AG09319 (cell line): ENCODE data around the gene EEF2KMT.
"Not testable (repeated sequence)": the region's sequence is repeated elsewhere in the genome, so short reads cannot be mapped to it uniquely, and the experiment has no call there.

Source experiments
- DNase-seq: peaks from one replicate; pipeline ENCODE4 v3.0.0-alpha.2; 2010; ENCODE audit warnings: low read depth; ENCODE audit errors: extremely low read depth
- TF ChIP-seq, protein P1 (sequence below): IDR thresholded peaks from 2 replicates; pipeline ENCODE4 v1.5.1; 2011; ENCODE audit warnings: low read depth, mild to moderate bottlenecking, inconsistent platforms, low read length, moderate library complexity

EEF2KMT gene

DNA sequence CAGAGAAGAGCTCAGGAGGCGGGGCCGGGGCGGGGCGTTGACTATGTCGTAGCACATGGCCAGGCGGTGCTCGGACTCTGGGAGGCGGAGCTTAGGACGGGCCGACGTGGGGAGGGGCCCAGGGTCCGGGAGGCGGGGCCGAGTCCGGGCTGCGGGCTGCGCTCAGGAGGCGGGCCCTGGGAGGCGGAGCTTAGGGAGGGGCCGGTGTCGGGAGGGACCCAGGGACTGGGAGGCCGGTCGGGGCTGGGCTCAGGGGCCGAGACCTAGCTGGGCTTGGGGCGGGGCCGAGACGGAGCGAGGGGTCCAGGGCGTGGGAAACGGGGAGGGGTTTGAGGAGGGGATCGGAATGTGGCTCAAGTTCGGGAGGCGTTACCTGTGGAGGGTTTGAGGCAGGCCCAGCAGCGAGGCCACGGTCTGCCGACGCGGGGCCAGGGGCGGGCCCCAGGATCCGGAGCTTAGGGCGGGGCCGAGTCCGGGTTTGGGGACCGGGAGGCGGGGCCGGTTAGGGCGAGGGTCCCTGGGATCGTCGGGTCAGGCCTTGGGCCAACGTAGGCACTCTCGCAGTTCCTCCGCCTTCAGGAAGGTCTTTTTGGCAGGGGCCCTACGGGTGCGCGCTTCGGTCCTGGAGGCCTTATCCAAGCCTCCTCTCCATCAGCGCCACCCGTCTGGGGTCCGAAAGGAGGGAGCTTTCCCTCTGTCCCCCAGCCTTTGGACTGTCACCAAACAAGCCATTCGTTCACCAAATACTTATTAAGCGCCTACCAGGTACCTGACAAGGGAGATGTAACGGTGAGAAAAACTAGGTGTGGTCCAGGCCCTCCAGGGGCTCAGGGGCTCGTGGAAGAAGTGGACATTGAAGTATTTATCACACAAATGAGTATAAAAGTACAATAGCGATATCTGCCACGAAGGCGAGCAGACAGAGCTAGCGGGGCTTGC, 895 bp upstream of the EEF2KMT start:
- DNase-seq: peak; percentile 16

DNA sequence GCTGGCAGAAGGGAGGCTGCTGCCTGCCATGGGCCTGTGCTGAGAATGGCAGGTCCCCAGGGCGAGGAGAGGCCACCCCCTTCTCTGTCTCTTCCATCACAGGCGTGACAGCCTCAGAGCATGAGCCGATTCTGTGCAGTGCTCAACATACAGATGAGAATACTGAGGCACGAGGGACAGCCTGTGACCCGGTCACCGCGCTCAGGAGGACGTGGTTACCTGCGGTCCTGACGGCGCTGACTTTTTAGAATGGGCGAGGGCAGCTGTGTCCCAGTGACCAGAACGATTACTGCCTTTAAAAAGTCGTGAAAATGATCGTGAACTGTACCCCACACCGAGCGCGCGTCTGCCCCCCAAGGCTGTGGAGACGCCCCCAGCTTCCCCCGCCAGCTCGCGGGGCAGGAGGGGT, 530 bp downstream of the EEF2KMT start:
- DNase-seq: not testable (repeated sequence)

DNA sequence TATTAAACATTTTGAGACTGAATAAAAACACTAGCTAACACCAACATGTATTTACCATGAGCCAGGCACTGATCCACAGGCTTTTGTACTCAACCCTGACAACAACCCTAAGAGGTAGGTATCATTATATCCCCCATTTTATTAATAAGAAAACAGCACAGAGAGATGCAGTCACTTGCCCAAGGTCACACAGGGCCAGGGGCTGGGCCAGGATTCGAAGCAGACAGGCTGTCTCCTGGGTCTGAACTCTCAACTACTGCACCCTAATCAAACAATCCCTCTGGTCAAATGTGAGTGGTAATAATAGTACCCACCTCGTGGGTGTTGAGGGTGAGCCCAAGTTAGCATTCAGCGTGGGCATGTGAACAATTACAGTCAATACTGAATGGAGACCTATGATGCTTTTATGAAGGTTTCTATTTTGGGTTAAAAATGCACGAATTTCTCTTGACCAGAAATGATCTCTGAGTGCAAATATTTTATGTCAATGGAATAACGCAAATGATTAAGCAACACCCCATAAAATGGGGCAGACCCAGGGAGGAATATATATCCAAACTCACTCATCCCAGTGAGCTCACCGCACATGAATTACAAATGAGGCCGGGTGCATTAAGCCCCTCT, 1.0 kb downstream of the EEF2KMT start:
- not testable (repeated sequence) for DNase-seq

DNA sequence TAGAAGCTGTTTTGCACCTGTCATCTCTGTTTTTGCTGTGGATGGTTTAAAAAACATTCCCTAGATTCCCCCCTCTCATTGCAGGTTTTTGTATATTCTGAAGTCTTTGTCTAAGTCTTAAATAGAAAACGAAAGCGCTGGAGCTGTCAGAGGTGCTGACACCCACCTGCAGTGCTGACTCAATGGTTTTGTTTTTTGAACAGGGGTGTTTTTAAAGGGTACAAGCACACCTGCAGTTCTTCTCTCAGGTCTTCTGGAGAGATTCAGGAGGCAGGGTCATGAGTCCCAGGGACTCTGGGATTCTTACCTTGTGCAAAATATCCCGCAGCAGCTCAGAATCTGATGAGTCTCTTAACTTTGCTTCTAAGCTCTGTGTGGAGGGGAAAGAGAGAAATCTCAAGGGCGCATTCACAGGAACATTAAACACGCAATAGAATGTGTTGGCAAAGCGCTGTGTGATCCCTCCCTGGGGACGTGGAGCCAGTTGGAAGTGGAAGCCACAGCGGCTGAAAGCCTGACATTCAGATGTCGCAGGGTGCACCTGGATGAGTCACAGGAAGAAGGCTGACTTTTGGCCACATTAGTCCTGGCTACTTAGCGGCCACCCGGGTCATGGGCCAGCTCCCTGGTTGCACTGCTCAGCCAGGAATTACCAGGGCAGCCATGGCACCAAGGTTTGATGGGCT, 2.3 kb downstream of the EEF2KMT start:
- DNase-seq: not testable (repeated sequence)

DNA sequence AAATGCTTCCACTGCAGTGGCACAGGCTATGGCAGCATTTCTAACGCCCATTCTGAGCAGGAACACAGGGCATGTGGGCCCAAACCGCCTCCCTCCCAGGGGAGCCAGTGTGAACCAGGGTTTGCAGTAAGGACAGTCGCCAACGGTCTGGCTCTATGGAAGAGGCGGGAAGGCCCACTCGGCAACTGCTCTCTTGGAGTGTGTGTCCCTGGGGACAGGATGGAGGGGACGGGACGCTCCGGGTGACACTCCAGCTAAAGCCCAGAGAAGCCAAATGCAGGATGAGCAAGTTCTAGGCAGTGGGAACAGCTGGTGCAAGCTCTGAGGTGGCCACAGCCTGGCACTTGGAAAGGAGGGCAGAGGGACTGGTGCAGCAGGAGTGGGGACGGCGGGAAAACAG, 3.8 kb downstream of the EEF2KMT start:
- not testable (repeated sequence) for DNase-seq

DNA sequence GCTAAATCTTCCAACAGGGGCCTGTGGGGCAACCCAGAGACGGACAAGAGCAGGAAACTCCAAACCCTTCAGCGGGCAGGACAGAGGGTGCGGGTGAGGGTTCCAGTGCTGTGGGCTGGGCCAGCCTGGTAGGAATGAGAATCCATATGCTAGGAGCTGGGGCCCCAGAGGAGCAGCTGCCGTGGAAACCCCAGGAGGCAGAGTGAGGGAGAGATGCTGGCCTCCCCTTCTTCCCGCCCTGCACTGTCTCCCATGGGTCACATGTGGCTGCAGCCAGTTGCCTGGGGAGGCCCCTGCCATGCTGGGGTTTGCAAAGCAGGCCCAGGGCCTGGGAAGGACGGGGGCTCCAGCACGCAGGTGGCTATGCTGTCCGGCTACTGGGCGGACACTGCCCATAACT, 4.5 kb downstream of the EEF2KMT start:
- DNase-seq: not testable (repeated sequence)

DNA sequence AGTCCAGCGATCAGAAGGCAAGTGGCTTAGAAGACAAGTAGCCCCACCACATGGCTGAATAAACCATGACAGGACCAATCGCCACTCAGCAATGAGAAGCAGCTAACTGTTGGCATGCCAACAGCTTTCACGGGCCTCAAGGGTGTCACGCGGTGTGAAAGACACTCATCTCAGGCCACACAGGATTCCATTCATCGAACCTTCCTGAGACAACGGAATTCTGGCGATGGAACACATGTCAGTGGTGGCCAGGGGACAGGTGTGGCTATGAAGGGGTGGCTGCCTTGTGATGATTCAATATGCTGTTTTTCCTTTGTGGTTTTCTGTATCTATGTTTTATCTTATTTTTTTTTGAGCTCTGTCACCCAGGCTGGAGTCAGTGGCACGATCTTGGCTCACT, 7.0 kb downstream of the EEF2KMT start:
- not testable (repeated sequence) for DNase-seq

DNA sequence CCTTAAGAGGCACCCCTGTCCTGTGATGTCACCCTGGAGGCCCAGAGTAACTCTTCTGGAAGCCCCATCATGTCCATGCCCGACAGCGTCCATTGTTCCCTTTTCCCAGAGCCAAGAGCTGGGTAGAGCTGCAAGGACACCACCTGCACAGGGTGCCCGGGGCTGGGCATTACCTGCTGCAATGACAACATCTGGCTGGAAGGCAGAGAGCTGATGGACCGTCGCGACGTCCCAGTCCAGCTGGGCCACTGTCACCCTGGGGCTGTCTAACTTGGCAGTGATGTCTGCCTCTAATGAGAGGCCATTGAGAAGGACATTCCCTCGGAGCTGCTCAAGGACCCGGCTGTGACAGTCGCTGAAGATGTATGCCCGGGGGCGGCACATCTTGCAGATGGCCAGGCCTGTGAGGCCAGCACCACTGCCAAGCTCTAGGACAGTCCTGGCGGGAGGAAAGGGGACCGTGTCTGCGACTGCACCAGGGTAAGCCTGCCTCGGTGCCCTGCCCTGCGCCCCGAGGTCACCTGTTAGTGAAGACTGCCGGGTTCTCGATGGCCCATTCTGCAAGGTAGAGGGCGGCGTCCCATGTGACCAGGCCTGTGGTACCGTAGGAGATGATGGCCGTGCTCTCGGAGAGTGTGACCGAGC, 7.6 kb downstream of the EEF2KMT start:
- DNase-seq: not testable (repeated sequence)

DNA sequence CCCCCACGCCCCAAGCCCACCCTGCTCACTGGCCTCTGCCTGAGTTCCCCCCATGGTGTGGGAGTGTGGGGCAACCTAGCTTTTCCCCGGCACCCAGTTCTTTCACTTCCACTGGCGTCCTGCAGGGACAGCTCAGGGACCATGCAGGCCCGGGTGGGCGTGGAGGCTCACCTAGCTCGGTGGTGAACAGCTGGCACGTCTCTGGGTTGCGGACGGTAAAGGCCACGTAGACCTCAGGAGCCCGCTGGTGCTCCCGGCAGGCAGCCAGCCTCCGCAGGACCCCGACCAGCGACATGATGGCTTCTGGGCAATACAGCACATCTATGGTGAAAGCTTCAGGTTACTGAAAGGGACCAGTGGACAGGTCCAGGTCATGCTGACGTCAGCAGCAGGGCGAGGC, 8.7 kb downstream of the EEF2KMT start:
- DNase-seq: not testable (repeated sequence)

DNA sequence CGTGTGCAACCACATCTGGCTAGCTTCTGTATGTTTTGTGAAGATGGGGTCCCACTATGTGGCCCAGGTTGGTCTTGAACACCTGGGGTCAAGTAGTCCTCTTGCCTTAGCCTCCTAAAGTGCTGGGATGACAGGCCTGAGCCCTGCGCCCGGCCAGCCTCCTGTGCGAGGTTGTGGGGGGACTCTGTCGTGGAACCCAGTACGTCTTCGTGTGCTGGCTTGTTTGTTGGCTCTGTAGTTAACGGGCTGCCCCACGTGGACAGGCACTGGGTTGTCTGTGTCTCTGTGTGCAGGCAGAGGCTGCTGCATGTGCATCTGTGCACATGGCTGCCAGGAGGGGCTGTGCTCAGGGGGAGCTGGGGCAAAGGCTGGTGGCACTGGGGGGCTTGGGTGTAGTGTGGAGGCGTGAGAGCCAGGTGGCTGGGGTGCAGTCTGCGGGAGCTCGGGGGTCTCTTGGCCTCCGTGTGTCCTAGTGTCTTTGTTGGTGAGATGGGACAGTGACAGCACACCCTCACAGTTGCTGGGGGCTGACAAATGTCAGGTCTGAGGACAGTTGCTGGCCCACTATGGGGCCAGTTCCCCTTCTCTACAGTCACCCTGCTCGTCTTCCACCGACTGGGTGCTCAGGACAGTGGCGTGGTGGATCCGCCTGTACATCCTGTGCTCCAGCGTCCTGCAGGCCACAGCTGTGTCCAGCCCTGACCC, 9.4 kb downstream of the EEF2KMT start:
- not testable (repeated sequence) for DNase-seq

DNA sequence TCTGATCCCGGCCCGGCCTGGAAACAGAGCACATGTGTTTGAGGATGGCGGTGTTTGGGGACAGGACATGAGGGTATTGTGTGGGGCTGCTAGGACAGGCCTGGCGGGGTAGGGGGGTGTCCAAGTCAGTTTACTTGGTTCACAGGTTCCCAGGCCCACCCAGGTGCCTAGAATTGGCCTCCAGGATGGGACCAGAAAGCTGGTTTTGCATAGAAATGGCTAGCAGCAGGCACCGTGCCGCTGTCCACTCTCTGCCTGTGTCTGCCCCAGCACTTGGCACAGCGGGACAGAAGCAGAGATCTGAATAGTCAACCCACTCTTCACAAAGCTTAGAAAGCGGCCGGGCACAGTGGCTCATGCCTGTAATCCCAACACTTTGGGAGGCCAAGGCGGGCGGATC, 11.9 kb downstream of the EEF2KMT start:
- not testable (repeated sequence) for DNase-seq

DNA sequence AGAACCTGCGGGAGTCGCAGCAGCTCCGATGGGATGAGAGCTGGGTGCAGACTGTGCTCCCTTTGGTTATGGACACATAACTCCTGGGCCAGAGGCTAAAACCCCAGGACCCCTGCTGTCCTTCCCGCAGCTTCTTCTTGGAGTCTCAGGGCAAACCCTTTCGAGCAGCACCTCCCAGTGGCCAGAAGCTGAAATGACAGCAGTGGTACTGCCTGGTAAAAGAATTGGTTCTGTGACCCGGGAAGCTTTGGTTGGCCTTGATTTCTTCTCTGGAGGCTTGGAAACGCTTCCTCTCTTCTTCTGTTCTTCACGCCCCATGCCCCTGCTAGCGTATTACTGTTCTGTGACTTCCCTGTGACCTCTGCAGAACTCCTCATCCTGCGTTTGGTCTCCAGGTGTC, 12.8 kb downstream of the EEF2KMT start:
- not testable (repeated sequence) for DNase-seq
- TF ChIP-seq, protein P1, sequence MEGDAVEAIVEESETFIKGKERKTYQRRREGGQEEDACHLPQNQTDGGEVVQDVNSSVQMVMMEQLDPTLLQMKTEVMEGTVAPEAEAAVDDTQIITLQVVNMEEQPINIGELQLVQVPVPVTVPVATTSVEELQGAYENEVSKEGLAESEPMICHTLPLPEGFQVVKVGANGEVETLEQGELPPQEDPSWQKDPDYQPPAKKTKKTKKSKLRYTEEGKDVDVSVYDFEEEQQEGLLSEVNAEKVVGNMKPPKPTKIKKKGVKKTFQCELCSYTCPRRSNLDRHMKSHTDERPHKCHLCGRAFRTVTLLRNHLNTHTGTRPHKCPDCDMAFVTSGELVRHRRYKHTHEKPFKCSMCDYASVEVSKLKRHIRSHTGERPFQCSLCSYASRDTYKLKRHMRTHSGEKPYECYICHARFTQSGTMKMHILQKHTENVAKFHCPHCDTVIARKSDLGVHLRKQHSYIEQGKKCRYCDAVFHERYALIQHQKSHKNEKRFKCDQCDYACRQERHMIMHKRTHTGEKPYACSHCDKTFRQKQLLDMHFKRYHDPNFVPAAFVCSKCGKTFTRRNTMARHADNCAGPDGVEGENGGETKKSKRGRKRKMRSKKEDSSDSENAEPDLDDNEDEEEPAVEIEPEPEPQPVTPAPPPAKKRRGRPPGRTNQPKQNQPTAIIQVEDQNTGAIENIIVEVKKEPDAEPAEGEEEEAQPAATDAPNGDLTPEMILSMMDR: peak; percentile 57

DNA sequence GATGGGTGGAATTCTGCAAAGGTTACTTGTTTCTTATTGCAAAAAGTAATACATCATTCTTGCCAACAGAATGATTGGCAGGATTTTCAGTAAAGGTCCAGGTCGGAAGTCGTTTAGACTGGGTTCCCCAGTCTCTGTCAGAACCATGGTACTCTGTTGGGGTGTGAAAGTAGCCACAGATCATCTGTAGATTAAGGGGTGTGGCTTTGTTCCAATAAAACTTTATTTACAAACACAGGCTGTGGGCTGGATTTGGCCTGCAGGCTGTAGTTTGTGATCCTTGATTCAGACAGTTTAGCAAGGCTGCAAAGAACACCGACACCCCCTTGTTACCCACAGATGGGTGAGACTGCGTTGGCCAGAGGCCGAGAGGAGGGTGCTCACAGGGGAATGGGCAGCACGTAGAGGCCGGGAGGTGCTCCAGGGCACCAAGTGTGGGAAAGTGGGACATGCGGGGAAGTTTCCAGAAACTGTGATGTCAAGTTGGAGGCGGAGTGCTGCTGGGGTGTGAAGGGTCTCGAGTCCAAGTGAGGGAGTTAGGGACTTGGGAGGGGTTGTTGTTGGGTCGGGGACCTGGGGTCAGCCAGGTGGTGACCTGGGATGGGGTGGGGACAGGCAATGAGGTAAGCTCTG, 13.4 kb downstream of the EEF2KMT start:
- DNase-seq: not testable (repeated sequence)

DNA sequence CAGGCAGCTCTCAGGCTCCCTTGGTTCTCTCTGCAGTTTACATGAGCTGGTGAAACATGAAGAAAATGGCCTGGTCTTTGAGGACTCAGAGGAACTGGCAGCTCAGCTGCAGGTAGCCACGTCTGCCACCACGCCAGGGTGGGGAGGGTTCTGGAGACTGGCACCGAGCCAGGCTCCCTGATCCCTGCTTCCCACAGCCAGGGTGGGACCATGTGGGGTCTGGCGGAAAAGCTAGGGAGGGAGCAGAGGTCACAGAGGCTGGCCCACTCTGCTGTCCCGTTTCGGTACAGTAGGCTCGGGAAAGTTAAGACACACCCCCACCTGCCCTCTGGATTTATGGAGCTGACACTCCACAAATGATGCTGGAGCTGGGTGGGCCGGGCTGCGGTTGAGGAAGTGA, 13.9 kb downstream of the EEF2KMT start:
- DNase-seq: not testable (repeated sequence)

DNA sequence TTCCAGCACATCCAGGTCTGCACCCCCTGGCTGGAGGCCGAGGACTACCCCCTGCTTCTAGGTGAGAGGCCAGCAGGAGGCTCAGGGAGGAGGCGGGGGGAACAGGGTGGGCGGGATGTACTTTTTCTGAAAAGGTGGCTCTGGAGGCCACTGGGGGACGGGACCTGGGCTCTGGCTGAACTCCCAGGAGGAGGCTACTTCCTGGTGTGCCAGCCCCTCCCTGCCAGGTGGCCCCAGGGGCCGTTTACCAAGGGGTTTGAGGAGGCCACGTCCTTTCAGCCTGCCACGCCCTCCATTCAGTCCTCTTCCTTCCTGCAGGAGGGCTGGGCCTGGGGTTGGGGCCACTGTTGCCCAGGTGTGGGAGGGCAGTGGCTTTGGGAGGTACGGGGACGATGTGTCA, 16.6 kb downstream of the EEF2KMT start:
- DNase-seq: not testable (repeated sequence)

DNA sequence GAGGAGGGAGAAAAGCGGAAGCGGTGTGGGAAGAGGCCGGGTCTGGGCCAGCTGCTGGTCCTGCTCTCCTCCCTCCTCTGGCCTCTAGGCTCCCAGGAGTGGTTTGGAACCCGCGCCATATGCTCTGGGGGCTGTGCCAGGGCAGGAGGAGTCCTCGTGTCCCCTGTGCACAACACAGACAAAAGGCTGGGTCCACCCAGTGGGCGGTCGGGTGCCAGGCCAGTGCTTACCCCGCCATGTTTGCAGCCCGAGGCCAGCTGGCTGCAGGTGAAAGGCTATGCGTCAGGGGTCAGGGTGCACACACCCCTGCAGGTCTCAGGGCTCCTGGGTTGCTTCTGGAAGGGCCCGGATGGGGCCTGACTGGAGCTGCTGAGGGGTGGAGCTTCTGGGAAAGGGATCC, 17.1 kb downstream of the EEF2KMT start:
- DNase-seq: not testable (repeated sequence)
